Iris pigment epithelial cell (primary cell): ENCODE results near the gene GASK1A.
A peak's percentile ranks its signal among the peaks of the same experiment; 100 is the strongest.

Experiments used
- DNase-seq: peaks from one replicate; pipeline ENCODE4 v3.0.0-alpha.2; 2011; ENCODE audit warnings: low read depth

The GASK1A gene

GRCh38 chr3:43091481-43091880, 112.4 kb downstream of the GASK1A start:
- DNase-seq: no peak

GRCh38 chr3:43093006-43093405, 113.9 kb downstream of the GASK1A start:
- no peak for DNase-seq

GRCh38 chr3:43093974-43094373, 114.9 kb downstream of the GASK1A start:
- DNase-seq: no peak

GRCh38 chr3:43094381-43094780, 115.3 kb downstream of the GASK1A start:
- no peak for DNase-seq

- DNase-seq: no peak
Measured at GRCh38 chr3:43094851-43095250, 115.7 kb downstream of the GASK1A start.

- no peak for DNase-seq
Measured at GRCh38 chr3:43095370-43095769, 116.3 kb downstream of the GASK1A start.

GRCh38 chr3:43096761-43097160, 117.7 kb downstream of the GASK1A start:
- no peak for DNase-seq

- no peak for DNase-seq
Measured at GRCh38 chr3:43097400-43098080, 118.4 kb downstream of the GASK1A start.

- no peak for DNase-seq
Measured at GRCh38 chr3:43098761-43099160, 119.7 kb downstream of the GASK1A start.

- DNase-seq: no peak
Measured at GRCh38 chr3:43102773-43103480, 123.8 kb downstream of the GASK1A start.

GRCh38 chr3:43104039-43104438, 124.9 kb downstream of the GASK1A start:
- no peak for DNase-seq

- DNase-seq: no peak
Measured at GRCh38 chr3:43104660-43105595, 125.8 kb downstream of the GASK1A start.

GRCh38 chr3:43105596-43106292, 126.6 kb downstream of the GASK1A start, which contains the start of gene POMGNT2:
Gene POMGNT2, minus strand, starts transcription at chr3:43106079. Its CDS starts 24,648 bp downstream, at chr3:43081431.
- DNase-seq: peak; percentile 70

- no peak for DNase-seq
Measured at GRCh38 chr3:43106293-43106628, 127.2 kb downstream of the GASK1A start.
